GM13977 (cell line): ENCODE measurements around the gene DPEP1.

Source experiments
- DNase-seq: peaks from one replicate; pipeline ENCODE4 v3.0.0; 2012; ENCODE audit warnings: low spot score
- CTCF ChIP-seq: IDR thresholded peaks from 2 replicates; pipeline ENCODE4 v1.5.1; 2012; ENCODE audit warnings: mild to moderate bottlenecking, control low read depth; ENCODE audit not compliant: insufficient read depth; ENCODE audit errors: extremely low read depth, missing control alignments
- in situ Hi-C: fragments of 300-500 bp; cut with MboI; formaldehyde crosslinking; loops from one replicate; pipeline ENCODE4 v1.12.0; 2022; ENCODE audit warnings: low sequenced_read_pairs, low pct_unique_long_range_greater_than_20kb, mixed read lengths, inconsistent platforms; ENCODE audit not compliant: unreplicated experiment

The DPEP1 gene

GRCh38 chr16:89595330-89596060 is 17.9 kb upstream of the DPEP1 start:
- in situ Hi-C loops, result no loop called here
- no peak for DNase-seq
- no peak for TF ChIP-seq CTCF

GRCh38 chr16:89596061-89596689 is 17.3 kb upstream of the DPEP1 start:
- no peak for TF ChIP-seq CTCF
- in situ Hi-C loops, result no loop called here
- DNase-seq, result no peak

GRCh38 chr16:89596957-89597649 is 16.3 kb upstream of the DPEP1 start:
- no peak for TF ChIP-seq CTCF
- in situ Hi-C loops, result no loop called here
- no peak for DNase-seq

GRCh38 chr16:89598199-89598598 is 15.2 kb upstream of the DPEP1 start:
- TF ChIP-seq CTCF, result no peak
- DNase-seq, result no peak
- in situ Hi-C loops, result no loop called here

- DNase-seq, result no peak
- TF ChIP-seq CTCF, result peak; percentile 49
- in situ Hi-C loops, result no loop called here
These were observed 14.0 kb upstream of the DPEP1 start for GRCh38 chr16:89599451-89599858.

GRCh38 chr16:89599902-89600301 is 13.5 kb upstream of the DPEP1 start:
- no peak for DNase-seq
- TF ChIP-seq CTCF, result no peak
- in situ Hi-C loops, result no loop called here
